Measurements from ENCODE around the gene CFAP157.

CFAP157 gene

GRCh38 chr9:127762111-127762676, 55.4 kb downstream of the CFAP157 start:
- DNase-seq (ENCODE audit: low read depth), result no peak

- no peak for DNase-seq (ENCODE audit: low read depth)
These were observed 57.2 kb downstream of the CFAP157 start for GRCh38 chr9:127763918-127764384.

- DNase-seq (ENCODE audit: low read depth), result no peak
These were observed 58.6 kb downstream of the CFAP157 start for GRCh38 chr9:127765418-127765817.
